Motor neuron (in vitro differentiated cells): ENCODE results near the gene SACM1L. TPM values are rescaled to one million over a fixed set of nuclear protein-coding genes. Genes with fewer than 3 reads are reported as not detected.
"Not testable (repeated sequence)": the region's sequence is repeated elsewhere in the genome, so short reads cannot be mapped to it uniquely, and the experiment has no call there.

Experiments
- ATAC-seq, 8 experiments: fragments of 200-7000 bp; cut with Tn5 transposase; replicated peaks in 6 of 8; 2 replicates each; pipeline ENCODE4 v1.8.0; 2021; ENCODE audit warnings: mild to moderate bottlenecking in 8 of 8, moderate library complexity in 8 of 8
- H3K27ac ChIP-seq, 2 donors: fragments of 250-450 bp; sonication (Bioruptor Pico); 2 replicates each; pipeline ENCODE4 v1.9.0; 2021; ENCODE audit warnings: antibody characterized with exemption in 2 of 2, mild to moderate bottlenecking in 2 of 2, moderate library complexity in 1 of 2
- H3K4me1 ChIP-seq, 2 donors: fragments of 250-450 bp; sonication (Bioruptor Pico); replicated peaks in 1 of 2; 2 replicates each; pipeline ENCODE4 v1.6.1; 2021; ENCODE audit warnings: antibody characterized with exemption in 2 of 2, mild to moderate bottlenecking in 2 of 2, moderate library complexity in 1 of 2
- H3K4me3 ChIP-seq, 5 donors: fragments of 250-450 bp; sonication (Bioruptor Pico); 2 replicates each; pipeline ENCODE4 v1.9.0; 2021; ENCODE audit warnings: antibody characterized with exemption in 5 of 5, mild to moderate bottlenecking in 5 of 5, moderate library complexity in 4 of 5
- WGBS, 10 experiments: fragments of 450-650 bp; shearing (Covaris generic); methylation state at CpG; one replicate each; pipeline ENCODE4 v1.0.0; 2022; 5-methylcytosine and 5-hydroxymethylcytosine counted together
- in situ Hi-C, 9 experiments: fragments of 400-800 bp; cut with MboI; loops; one replicate each; pipeline ENCODE4 v1.15.0; 2021; ENCODE audit warnings: low sequenced_read_pairs in 9 of 9, low pct_unique_long_range_greater_than_20kb in 2 of 9; ENCODE audit not compliant: unreplicated experiment in 9 of 9
- total RNA-seq, 8 experiments: library from RNA; unstranded; fragments of 300-600 nt; gene quantifications; 2 replicates each; pipeline versions ENCODE4 v1.2.3 to v1.2.4, GENCODE V29; 2022

The SACM1L gene
- total RNA-seq, 8 experiments from 2014 or later: 22.4 to 78.7 (median 33.1) TPM

GRCh38 chr3:45686850-45687249, 2.3 kb upstream of the SACM1L start:
- in situ Hi-C loops: no loop called here
- Histone ChIP-seq H3K27ac (no peak overlapping the region), H3K4me1 (peaks cover 5 to 15% of the 10 kb centered on the region in 2 donors), H3K4me3 (no peak overlapping the region)
- ATAC-seq: no peak
- WGBS, 10 experiments: 85 to 100% (median 98%) methylated on average over 1 to 7 of the region's 7 CpGs; no CpG with 5 or more reads in 1 of the 10 experiments

- peak overlapping the region in 1 of 2 donors; percentile 77 for H3K27ac ChIP-seq
- in situ Hi-C loops: no loop called here
- 15 to 60% (median 30%) methylated on average over 1 to 4 of the region's 4 CpGs for WGBS, 10 experiments
- peak overlapping the region; percentile 55 to 70 (median 70) for H3K4me3 ChIP-seq
- no peak for ATAC-seq
- H3K4me1 ChIP-seq: peaks cover 5 to 15% of the 10 kb centered on the region in 2 donors
Measured at GRCh38 chr3:45687828-45688193, 1.4 kb upstream of the SACM1L start.

- peak in 6 of 8 experiments; percentile 18 to 33 (median 27) for ATAC-seq
- 0 to 7% (median 5%) methylated on average over 3 to 33 of the region's 35 CpGs for WGBS, 10 experiments
- Histone ChIP-seq H3K4me1 (peaks cover 5 to 15% of the 10 kb centered on the region in 2 donors), H3K4me3 (peak overlapping the region; percentile 55 to 70 (median 70)), H3K27ac (peak overlapping the region; percentile 77 to 86)
- in situ Hi-C loops: no loop called here
Measured at GRCh38 chr3:45688194-45688881, 858 bp upstream of the SACM1L start.

GRCh38 chr3:45689787-45690145, 570 bp downstream of the SACM1L start:
- H3K4me3 ChIP-seq: peak overlapping the region; percentile 55 to 70 (median 70)
- 0 to 13% (median 1%) methylated on average over 1 to 8 of the region's 8 CpGs; no CpG with 5 or more reads in 2 of the 10 experiments for WGBS, 10 experiments
- peaks cover 5 to 15% of the 10 kb centered on the region in 2 donors for H3K4me1 ChIP-seq
- no peak for ATAC-seq
- H3K27ac ChIP-seq: peak overlapping the region; percentile 90 to 92
- in situ Hi-C loops: no loop called here

GRCh38 chr3:45690336-45691035, 1.3 kb downstream of the SACM1L start:
- in situ Hi-C loops: no loop called here
- 0 to 14% (median 0%) methylated on average over 1 to 4 of the region's 4 CpGs; no CpG with 5 or more reads in 1 of the 10 experiments for WGBS, 10 experiments
- H3K4me3 ChIP-seq: peak overlapping the region; percentile 55 to 70 (median 70)
- ATAC-seq: no peak
- peak overlapping the region in 1 of 2 donors; percentile 92 for H3K27ac ChIP-seq
- H3K4me1 ChIP-seq: peaks cover 5 to 15% of the 10 kb centered on the region in 2 donors

- Histone ChIP-seq H3K4me3 (no peak overlapping the region), H3K27ac (no peak overlapping the region), H3K4me1 (peaks cover 5 to 15% of the 10 kb centered on the region in 2 donors)
- ATAC-seq: no peak
- WGBS, 10 experiments: 82 to 100% (median 94%) methylated on average over 1 to 2 of the region's 2 CpGs; no CpG with 5 or more reads in 3 of the 10 experiments
- in situ Hi-C loops: no loop called here
Measured at GRCh38 chr3:45691842-45692241, 2.6 kb downstream of the SACM1L start.

GRCh38 chr3:45692866-45693265, 3.7 kb downstream of the SACM1L start:
- Histone ChIP-seq H3K27ac (no peak overlapping the region), H3K4me3 (no peak overlapping the region), H3K4me1 (peaks cover 5 to 15% of the 10 kb centered on the region in 2 donors)
- 20 to 100% (median 72%) methylated on average over 1 to 3 of the region's 3 CpGs for WGBS, 10 experiments
- in situ Hi-C loops: no loop called here
- ATAC-seq: no peak

- ATAC-seq: peak in 3 of 8 experiments; percentile 22 to 55 (median 28)
- Histone ChIP-seq H3K4me3 (no peak overlapping the region), H3K27ac (no peak overlapping the region), H3K4me1 (peaks cover 5 to 15% of the 10 kb centered on the region in 2 donors)
- WGBS, 10 experiments: 64 to 100% (median 89%) methylated on average over 1 to 3 of the region's 3 CpGs; no CpG with 5 or more reads in 1 of the 10 experiments
- in situ Hi-C loops: no loop called here
Measured at GRCh38 chr3:45693941-45694521, 4.8 kb downstream of the SACM1L start.

- H3K27ac ChIP-seq, in situ Hi-C loops, H3K4me3 ChIP-seq, ATAC-seq: not testable (repeated sequence)
- 67 to 100% (median 87%) methylated on average over 1 to 4 of the region's 4 CpGs; no CpG with 5 or more reads in 4 of the 10 experiments for WGBS, 10 experiments
- peaks cover 5 to 12% of the 10 kb centered on the region in 2 donors for H3K4me1 ChIP-seq
Measured at GRCh38 chr3:45695166-45695565, 6.0 kb downstream of the SACM1L start.

- Histone ChIP-seq H3K4me3 (no peak overlapping the region), H3K27ac (no peak overlapping the region), H3K4me1 (peaks cover under 1 to 3% of the 10 kb centered on the region in 2 donors)
- 56 to 100% (median 92%) methylated on average over 1 to 6 of the region's 6 CpGs for WGBS, 10 experiments
- in situ Hi-C loops: no loop called here
- ATAC-seq: no peak
Measured at GRCh38 chr3:45700570-45701073, 11.4 kb downstream of the SACM1L start.

GRCh38 chr3:45701172-45701867, 12.1 kb downstream of the SACM1L start:
- Histone ChIP-seq H3K4me1 (peaks cover 3 to 7% of the 10 kb centered on the region in 2 donors), H3K4me3 (no peak overlapping the region), H3K27ac (no peak overlapping the region)
- 20 to 91% (median 53%) methylated on average over 6 to 9 of the region's 9 CpGs for WGBS, 10 experiments
- in situ Hi-C loops: no loop called here
- ATAC-seq: peak in 4 of 8 experiments; percentile 46 to 95 (median 71)

- ATAC-seq: no peak
- Histone ChIP-seq H3K4me3 (no peak overlapping the region), H3K27ac (no peak overlapping the region), H3K4me1 (peaks cover 3 to 7% of the 10 kb centered on the region in 2 donors)
- in situ Hi-C loops: no loop called here
- WGBS, 10 experiments: 80 to 100% (median 98%) methylated on average over 1 to 4 of the region's 4 CpGs
Measured at GRCh38 chr3:45704301-45704943, 15.2 kb downstream of the SACM1L start.
